ENCODE data around the gene ATP5F1D. TPM values are rescaled to one million over a fixed set of nuclear protein-coding genes. Genes with fewer than 3 reads are reported as not detected.
A peak's percentile ranks its signal among the peaks of the same experiment; 100 is the strongest.

Gene ATP5F1D
- total RNA-seq, 1 experiment from 2014 or later, result 179 TPM

GRCh38 chr19:1284293-1284978 is 42.9 kb downstream of the ATP5F1D start:
- no CpG with 5 or more reads among the region's 20 CpGs for WGBS (ENCODE audit: extremely low coverage, insufficient read length, low lambda C conversion rate)
- Mint-ChIP-seq H3K9me3 (no peaks in the 10 kb centered on the region), H3K4me3 (peak overlapping the region; percentile 62 to 80), H3K27ac (no peak overlapping the region), H3K36me3 (ENCODE audit: insufficient read depth in 1 of 3, low read depth in 3 of 3) (peaks cover 0 to 10% (median 5%) of the 10 kb centered on the region in 3 experiments; a peak in 3 of 7 replicates), H3K27me3 (ENCODE audit: low read depth) (peaks cover 15% of the 10 kb centered on the region), H3K4me1 (peaks cover 10 to 24% of the 10 kb centered on the region in 2 experiments)
- no peaks in the 10 kb centered on the region for H3K9me3 ChIP-seq (ENCODE audit: control insufficient read depth, low read depth, low read length)
- no peak overlapping the region for H2BK5ac ChIP-seq (ENCODE audit: insufficient read length, low read length)
- no peaks in the 10 kb centered on the region for H3K4me1 ChIP-seq (ENCODE audit: insufficient read depth, low read length)
- H3K4me2 ChIP-seq (ENCODE audit: insufficient read depth, insufficient read length, low read length), result no peak overlapping the region
- H4K5ac ChIP-seq (ENCODE audit: insufficient read length, low read depth, low read length), result no peak overlapping the region
- no peak overlapping the region for H3K23ac ChIP-seq (ENCODE audit: insufficient read length, low read depth, low read length)
- H3K79me2 ChIP-seq (ENCODE audit: insufficient read depth, low read length), result peaks cover 2% of the 10 kb centered on the region; the same call in 1 of the 2 replicates
- no peak overlapping the region for H3K27ac ChIP-seq (ENCODE audit: insufficient read length, low read depth, low read length)
- H3K9ac ChIP-seq (ENCODE audit: extremely low read depth, insufficient read length, low read length), result no peak overlapping the region
- H4K20me1 ChIP-seq (ENCODE audit: control insufficient read depth, insufficient read depth, insufficient read length), result no peaks in the 10 kb centered on the region
- no peak overlapping the region for H2BK15ac ChIP-seq (ENCODE audit: low read depth, low read length)
- no peaks in the 10 kb centered on the region for H3K27me3 ChIP-seq (ENCODE audit: insufficient read depth, low read length)
- no peak overlapping the region for H2AK5ac ChIP-seq (ENCODE audit: insufficient read length, low read length)
- no peak for TF ChIP-seq CTCF (conservative IDR thresholded peaks at IDR 0.05)
- H4K91ac ChIP-seq (ENCODE audit: insufficient read length, low read depth, low read length), result no peak overlapping the region
- no peak overlapping the region for H4K8ac ChIP-seq (replicated peaks; ENCODE audit: insufficient read length, low read depth, low read length)
- no peak overlapping the region; the same call in 1 of the 2 replicates for H3K14ac ChIP-seq (ENCODE audit: insufficient read depth, low read length)
- no peak overlapping the region for H2AFZ ChIP-seq (ENCODE audit: low read length)
- H2BK20ac ChIP-seq (ENCODE audit: low read depth, low read length, poor library complexity, severe bottlenecking), result no peak overlapping the region
- H2BK120ac ChIP-seq (ENCODE audit: low read depth, low read length, poor library complexity, severe bottlenecking), result no peak overlapping the region
- H3K56ac ChIP-seq (ENCODE audit: insufficient read length, low read depth, low read length), result no peak overlapping the region
- H3K23me2 ChIP-seq (ENCODE audit: insufficient read length, low read depth, low read length, poor library complexity, severe bottlenecking), result peaks cover 4% of the 10 kb centered on the region
- no peak overlapping the region for H3K18ac ChIP-seq (ENCODE audit: insufficient read length, low read depth, low read length)
- no peak overlapping the region for H3T11ph ChIP-seq (ENCODE audit: low read length)
- DNase-seq, result no peak
- no peak overlapping the region for H2BK12ac ChIP-seq (ENCODE audit: insufficient read length, low read depth, low read length)
- H3K4ac ChIP-seq (ENCODE audit: low read depth, low read length), result no peak overlapping the region
- H3K79me1 ChIP-seq (ENCODE audit: insufficient read depth, low read depth, low read length, poor library complexity, severe bottlenecking), result no peaks in the 10 kb centered on the region

Measured in H9 (cell line).